Left lobe of liver (tissue), 2 donors: ENCODE results near the gene RNF215. TPM values are rescaled to one million over a fixed set of nuclear protein-coding genes. Genes with fewer than 3 reads are reported as not detected.
"Not testable (repeated sequence)": the region's sequence is repeated elsewhere in the genome, so short reads cannot be mapped to it uniquely, and the experiment has no call there.

Source experiments
- ATAC-seq: fragments of 200-7000 bp; cut with Tn5 transposase; one replicate; pipeline ENCODE4 v1.9.1; 2020; ENCODE audit warnings: mild to moderate bottlenecking, moderate library complexity
- DNase-seq: peaks from one replicate; pipeline ENCODE4 v3.0.0-alpha.2; 2020; ENCODE audit warnings: low spot score
- total RNA-seq: library from RNA; stranded (reverse); gene quantifications from one replicate; pipeline ENCODE4 v1.2.1, GENCODE V29; 2021
- donor health status: DM: no; HTN: no; CAD: no; lungs with moderate emphysema.
- donor health status: DM: no; HTN: yes; CAD: no.

The RNF215 gene
- total RNA-seq, 1 donor from 2014 or later: 8.7 TPM

DNA sequence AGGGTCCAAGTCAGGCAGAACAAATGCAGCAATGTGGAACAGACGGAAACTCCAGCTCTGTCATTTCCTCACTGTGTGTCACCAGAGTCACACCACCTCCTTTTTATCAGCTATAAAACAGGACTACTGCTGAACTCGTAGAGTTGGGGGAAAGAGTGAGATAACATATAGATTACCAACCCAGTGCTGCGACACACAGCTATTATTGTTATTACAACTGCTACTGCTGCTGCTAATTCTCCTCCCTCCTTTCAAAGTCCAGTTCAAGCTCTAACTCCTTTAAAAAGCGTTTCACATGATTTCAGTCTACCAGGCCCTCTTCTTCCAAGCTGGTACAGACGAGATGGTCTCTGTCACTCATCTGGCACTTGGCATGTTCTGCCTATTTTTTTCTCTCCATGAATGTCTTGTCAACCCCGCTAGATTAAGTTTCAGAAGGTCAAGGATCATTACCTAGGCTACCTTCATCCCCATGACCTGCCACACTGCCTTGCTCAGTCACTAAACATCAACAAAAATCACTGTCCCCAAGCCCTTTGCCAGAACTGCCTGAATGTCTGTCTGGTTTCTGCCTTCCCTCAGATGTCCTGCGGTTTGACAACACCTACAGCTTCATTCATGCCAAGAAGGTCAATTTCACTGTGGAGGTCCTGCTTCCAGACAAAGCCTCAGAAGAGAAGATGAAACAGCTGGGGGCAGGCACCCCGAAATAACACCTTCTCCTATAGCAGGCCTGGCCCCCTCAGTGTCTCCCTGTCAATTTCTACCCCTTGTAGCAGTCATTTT is 34.7 kb upstream of the RNF215 start:
- no peak for DNase-seq
- no peak for ATAC-seq

DNA sequence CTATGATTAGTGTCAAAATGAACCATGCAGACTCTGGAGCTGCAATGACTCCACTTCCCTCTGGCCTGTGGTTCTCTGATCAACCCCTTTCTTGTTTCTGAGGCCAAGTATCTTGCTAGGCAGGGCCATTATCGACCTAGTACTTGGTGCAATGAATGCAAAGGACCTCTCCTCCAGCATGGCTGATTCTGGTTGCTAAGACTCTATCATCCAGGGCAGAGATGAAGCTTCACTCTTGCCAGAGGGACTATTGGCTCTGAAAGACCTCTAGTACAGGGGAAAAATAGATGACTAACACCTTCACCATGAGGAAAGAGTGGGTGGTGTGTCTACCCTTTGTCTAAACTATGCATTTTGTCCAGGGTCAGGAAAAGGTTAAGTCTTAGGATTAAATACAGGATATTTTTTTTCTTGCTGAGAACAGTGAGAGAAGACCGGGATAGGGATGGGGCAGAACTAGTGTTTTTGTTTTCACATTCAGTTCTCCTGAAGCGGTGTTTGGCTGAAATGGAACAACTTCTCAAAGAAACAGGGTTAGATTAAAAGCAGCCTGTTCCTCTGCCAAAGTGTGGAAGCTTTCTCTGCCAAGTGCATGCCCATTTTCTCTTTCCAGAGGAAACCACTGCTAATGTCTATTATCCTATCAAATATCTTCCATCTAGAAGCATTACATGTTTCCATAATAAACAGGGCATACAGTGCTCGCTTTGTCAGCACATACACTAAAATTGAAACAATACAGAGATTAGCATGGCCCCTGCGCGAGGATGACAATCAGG is 33.3 kb upstream of the RNF215 start:
- DNase-seq (no peak), ATAC-seq (no peak)

DNA sequence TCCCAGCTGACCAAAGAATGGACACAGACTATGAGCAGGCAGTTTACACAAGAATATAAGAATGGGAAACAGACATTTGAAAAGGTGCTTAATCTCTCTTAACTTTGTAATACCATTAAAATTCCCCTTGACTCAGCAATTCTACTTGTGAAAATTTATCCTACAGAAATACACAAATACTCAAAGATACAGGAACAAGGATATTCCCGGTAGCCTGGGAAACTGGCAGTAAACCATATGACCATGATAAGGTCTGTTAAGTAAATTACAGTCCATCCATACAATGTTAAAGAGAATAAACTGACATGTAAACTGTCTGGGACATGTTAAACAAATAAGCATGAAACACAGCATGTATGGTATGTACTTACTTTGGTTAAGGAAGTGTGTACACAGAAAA is 29.6 kb upstream of the RNF215 start:
- DNase-seq (no peak), ATAC-seq (no peak)

DNA sequence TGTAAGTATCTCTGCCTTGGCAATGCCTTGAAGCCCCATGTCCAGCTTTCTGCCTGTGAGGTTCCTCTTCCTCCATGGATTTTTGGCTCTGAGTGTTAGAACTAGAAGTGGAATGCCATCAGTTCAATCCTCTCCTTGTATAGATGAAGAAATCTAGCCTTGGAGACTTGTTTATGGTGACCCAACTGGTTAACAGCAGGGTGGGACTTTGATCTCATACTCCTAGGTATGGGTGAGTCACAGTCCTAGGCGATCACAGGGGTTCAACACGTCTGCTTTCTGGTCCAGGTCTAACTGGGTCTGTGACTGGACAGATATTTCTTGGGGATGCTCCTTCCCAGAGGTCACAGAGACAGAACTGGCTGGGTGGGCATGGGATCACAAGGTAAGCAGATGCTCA is 29.2 kb upstream of the RNF215 start:
- ATAC-seq (peak; percentile 30), DNase-seq (no peak)

DNA sequence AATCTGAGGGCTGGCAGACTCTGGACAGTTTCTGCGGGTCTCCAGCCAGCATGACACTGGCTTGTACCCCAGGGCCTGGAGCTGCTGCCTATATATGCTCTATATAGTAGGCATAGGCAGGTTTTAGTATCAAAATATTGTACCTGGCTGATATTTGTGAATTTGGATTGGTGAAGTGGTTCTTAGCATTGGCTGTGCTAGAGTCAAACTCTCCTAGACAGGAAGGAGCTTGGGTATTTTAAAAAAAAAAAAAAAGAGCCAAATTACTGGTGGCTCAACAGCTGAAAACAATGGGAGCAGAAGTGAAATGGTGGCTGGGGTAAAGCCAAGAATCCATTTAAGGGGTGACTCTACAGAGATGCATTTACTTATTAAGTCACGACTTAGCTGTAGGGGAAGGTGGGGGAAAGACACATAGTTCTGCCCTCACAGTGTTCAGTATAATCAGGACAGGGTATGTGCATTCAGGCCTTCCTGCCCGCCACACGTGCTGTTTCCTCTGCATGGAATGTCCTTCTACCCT is 27.4 kb upstream of the RNF215 start:
- DNase-seq (no peak), ATAC-seq (no peak)

DNA sequence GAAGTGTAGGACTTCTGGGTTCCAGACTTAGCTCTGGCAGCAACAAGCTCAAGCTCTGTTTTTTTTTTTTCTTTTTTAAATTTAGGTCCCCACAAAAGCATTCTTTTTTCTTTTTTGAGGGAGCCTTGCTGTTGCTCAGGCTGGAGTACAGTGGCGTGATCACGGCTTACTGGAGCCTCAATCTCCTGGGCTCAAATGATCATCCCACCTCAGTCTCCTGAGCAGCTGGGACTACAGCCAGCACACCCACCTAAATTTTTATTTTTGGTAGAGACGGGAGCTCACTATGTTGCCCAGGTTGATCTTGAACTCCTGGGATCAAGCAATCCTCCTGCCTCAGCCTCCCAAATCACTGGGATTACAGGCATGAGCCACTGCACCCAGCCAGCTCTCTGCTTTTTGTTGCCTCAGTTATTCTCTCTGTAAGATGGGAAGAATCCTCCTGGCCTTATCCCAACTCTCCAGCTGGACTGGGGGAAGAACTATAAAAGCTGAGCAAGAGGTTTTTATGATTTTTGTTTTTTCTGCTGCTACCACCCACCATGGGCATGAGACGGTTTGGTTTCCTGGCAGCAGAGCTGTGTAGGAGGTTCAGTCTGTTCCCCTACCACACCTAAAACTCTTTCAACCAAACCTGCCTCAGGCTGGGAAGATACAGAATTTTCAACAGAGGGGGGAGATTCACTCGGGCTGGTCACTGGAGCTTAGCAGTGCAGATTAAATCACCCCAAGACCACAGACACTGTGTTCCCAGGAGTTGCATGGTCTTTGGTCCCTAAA is 26.7 kb upstream of the RNF215 start:
- ATAC-seq: no peak
- DNase-seq: no peak

DNA sequence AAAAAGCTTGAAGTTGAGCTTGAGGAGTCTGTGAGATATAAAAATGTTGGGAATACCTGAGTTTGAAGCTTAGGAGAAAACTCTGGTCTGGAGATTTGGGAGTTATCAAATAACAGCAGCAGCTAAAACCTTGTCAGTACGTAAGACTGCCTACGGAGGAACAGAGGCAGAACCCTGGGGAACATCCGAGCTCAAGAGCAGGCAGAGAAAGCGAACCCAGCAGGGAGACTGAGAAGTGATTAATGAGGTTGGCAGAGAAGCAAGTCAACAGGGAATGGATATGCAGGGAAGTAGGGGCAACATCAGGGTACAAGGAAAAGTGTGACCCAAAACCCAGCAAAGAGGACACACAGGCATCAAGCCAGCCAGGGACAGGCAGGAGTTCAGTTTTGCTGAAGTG is 25.8 kb upstream of the RNF215 start:
- no peak for ATAC-seq
- no peak for DNase-seq

DNA sequence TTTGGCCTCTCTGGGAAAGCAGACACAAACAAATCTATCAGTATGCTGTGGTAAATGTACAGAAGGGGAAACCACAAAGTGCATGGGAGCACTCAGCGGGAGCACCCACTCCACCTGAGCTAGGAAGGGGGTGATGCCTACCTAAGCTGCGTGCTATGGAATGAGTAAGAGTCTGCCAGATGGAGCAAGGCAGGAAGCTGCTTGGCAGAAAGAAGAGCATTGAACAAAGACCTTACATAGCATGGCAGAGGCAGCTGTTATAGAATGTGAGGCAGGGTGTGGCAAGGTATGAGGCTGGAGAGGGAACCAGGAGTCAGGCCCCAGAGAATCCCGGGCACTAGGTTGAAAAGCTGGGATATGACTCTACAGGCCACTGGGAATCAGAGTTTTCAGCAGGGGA is 24.6 kb upstream of the RNF215 start:
- no peak for DNase-seq
- ATAC-seq: no peak

DNA sequence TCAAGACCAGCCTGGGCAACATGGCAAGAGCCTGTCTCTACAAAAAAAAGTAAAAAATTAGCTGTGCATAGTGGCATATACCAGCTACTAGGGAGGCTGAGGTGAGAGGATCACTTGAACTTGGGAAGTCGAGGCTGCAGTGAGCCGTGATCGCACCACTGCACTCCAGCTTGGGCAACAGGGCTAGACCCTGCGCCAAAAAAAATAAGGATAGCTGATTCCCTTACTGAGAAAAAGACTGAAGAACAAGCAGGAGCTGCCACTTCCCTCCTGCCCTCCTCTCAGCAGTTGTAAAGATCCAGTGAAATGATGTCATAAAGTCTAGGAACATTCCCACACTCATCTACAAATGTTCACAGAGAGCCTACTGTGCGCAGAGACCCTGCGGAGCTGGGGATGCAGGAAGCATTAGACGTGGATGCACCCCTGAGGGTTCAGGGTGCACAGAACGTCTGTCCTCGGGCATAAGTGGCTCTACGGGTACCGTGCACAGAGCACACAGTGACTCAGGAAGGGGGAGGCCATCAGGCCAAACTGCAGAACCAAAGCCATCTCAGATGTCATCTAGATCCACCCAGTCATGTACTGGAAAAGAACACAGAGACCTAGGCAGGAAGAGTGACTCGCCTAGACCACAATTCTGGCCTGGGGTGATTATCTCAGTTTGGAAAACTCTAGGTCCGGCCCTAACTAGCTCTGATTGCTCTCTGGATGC is 21.3 kb upstream of the RNF215 start:
- DNase-seq (no peak), ATAC-seq (no peak)

DNA sequence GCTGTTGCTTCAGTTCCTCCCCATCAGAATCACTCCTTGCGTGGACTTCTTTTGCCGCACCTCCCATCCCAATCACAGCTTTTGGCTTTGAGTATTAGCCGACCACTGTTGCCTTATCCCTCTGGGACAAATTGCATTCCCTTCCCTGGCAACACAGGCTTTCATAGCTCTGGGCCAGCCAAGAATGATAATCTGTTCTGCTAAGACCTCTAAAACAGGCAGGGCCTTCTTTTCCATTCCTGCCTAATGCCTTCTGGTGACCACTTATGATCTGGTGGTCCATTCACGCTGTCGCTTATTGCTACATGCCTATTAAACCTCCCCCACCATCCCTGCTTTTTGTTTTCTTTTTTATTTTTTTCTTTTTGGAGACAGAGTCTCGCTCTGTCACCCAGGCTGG is 19.2 kb upstream of the RNF215 start:
- no peak for ATAC-seq
- DNase-seq: no peak

DNA sequence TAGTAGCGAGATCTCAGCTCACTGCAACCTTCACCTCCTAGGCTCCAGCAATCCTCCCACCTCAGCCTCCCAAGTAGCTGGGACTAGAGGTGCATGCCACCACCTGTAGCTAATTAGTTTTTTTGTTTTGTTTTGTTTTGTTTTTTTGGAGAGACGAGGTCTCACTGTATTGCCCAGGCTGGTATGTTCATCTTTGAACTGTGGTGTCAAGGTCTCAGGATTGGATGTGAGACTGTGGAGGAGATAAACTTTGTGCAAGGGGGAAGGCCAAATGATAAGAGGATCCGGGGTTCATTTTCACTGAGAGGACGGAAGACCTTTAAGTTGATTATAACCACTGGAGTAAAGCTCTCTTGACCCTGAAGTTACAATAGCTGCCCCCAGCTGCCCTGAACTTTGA is 18.5 kb upstream of the RNF215 start:
- DNase-seq: no peak
- ATAC-seq: no peak

DNA sequence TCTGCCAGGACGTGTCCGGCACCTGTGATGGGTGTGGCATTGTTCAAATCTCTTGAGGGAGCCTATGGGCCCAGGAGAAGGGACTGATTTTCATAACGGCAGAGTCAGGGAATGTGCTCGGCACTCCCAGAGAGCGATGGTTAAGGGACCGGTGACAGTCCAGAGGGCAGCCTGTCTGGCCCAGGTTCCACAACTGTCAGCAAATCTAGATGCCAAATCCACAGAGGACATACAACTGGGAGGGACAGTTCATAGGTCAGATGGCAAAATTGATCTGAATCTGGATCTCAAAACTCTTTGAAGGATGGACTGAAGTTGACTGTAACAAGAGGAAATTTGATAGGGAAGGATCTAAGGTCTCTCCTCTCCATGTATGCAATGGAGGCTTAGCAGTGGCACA is 17.1 kb upstream of the RNF215 start:
- DNase-seq: peak; percentile 93
- ATAC-seq: peak; percentile 77

DNA sequence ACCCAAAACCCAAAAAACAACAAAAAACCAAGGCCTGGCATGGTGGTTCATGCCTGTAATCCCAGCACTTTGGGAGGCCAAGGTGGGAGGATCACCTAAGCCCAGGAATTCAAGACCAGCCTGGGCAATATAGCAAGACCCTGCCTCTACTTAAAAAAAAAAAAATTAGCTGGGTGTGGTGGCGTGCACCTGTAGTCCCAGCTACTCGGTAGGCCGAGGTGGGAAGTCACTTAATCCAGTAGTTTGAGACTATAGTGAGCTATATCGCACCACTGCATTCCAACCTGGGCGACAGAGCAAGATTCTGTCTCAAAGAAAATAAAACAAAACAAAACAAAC is 15.5 kb upstream of the RNF215 start:
- not testable (repeated sequence) for DNase-seq, ATAC-seq

DNA sequence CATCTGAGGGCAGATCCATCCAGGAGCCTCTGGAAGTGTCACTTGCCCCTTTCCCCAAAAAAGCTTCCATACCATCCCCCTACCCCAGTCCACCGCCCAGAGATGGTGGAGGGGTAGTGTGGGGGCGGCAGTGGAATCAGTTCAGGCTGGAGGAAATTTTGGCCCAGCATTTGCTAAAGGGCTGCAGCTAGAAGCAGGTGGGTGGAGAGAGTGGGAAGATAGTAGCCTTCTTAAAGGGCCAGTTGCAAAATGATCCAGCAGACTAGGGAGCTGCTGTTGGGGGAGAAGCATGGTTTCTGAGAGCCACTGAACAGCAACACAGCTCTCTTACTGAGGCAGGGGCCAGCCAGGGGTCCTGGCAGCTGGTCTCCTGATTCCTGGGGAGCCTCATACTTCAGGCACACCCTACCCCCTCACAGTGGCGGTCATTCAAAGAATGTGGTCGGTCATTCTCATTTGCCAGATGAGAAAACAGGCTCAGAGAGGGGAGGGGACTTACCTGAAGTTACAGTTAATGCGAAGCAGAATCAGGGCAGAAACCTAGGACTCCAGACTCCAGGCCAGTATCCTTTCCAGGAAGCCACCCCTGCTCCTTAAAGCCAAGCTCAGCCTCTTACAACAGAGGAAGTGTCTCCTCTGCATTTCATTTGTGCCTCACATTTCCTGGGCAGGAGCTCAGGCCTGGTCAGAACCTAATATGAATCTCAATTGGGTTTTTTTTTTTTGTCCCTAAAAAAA is 15.0 kb upstream of the RNF215 start:
- no peak for ATAC-seq
- DNase-seq: no peak

DNA sequence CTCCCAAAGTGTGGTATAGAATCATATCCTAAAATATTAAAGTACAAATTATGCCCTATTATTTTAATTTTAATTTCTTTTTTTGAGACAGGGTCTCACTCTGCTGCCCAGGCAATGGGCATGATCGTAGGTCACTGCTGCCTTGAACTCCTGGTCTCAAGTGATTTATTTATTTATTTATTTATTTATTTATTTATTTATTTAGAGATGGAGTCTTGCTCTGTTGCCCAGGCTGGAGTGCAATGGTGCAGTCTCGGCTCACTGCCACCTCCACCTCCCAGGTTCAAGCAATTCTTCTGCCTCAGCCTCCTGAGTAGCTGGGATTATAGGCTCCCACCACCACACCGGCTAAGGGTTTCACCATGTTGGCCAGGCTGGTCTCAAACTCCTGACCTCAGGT is 13.8 kb upstream of the RNF215 start:
- not testable (repeated sequence) for ATAC-seq, DNase-seq

DNA sequence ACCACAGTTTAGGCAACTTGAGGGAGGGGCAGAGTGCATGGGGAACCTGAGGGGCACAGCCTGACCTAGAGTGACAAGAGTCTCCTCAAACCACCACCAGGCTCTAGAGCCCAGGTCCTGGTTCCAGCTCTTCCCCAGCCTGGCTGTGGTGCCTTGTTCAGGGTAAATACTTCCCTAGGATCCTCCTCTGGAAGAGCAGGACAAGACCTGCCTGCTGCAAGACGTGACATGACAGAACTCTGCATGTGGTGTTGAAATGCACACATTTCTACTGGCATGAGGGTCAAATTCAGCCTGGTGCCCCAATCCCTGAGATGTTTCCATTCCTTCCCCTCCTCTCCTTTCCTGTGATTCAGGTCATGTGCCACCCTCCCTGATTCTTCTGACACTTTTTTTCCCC is 12.9 kb upstream of the RNF215 start:
- no peak for DNase-seq
- no peak for ATAC-seq

DNA sequence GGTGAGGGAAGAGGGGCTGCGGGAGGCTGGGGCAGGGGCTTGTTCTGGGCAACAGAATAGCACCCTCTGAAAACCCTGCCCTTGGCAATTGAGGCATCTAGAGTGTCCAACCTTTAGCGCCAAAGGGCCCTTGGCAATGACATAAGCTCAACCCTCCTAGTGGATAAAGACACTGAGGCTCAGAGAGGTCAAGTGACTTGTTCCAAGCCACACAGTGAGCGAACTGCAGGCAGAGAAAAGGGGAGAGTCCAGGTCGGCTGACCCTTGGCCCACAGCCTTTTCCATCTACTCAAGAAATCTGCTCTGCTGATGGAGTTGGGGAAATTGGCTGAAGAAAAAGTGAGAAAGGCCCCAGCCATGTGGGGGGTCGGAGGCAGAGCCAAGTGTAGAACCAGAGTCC is 12.5 kb upstream of the RNF215 start:
- ATAC-seq: no peak
- DNase-seq: no peak

DNA sequence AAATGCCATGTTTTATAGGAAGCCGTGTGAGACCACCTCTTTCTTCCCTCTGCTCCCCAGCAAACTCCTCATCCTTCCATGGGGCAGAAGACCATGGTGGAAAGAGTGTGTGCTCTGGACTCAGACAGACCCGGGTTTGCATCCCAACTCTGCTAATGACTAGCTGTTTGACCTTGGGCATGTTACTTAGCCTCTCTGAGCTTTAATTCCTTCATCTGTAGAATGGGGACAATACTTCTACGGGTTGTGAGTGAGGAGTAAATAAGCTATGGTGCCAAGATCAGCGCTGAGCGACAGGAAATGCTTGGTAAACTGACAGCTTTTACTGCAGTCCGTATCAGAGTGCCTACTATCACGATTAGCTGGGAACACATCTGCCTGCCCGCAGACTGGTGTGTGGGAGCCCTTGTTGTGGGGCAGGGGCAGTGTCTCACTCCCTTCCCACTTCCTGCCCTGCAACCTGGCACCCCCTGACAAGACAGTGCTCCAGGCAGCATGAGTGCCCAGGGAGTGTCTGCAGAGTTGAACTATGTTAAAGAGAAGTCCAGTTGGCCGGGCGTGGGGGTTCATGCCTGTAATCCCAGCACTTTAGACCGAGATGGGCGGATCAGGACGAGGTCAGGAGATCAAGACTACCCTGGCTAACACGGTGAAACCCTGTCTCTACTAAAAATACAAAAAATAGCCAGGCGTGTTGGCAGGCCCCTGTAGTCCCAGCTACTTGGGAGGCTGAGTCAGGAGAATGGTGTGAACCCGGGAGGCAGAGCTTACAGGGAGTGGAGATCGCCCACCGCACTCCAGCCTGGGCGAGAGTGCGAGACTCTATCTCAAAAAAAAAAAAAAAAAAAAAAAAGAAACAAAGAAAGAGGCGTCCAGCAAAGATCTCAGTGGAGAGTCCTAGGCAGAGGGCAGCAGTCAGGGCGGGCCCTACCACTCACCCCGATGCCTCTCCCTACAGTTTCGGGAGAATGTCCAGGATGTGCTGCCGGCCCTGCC is 11.8 kb upstream of the RNF215 start:
- ATAC-seq: peak; percentile 48
- peak; percentile 84 for DNase-seq
